H9 (cell line): ENCODE data around the gene ZFAND3. TPM values are rescaled to one million over a fixed set of nuclear protein-coding genes. Genes with fewer than 3 reads are reported as not detected.

ENCODE experiments used
- DNase-seq: peaks from one replicate; pipeline ENCODE4 v3.0.0-alpha.2; 2017
- H2AFZ ChIP-seq: one replicate; pipeline ENCODE4 v1.6.1; 2013; ENCODE audit warnings: mild to moderate bottlenecking, low read length, control low read depth, moderate library complexity
- H2AK5ac ChIP-seq: 2 replicates; pipeline ENCODE4 v1.6.1; 2013; ENCODE audit warnings: low read length, control low read depth, mixed read lengths; ENCODE audit not compliant: insufficient read length
- H2BK120ac ChIP-seq: one replicate; pipeline ENCODE4 v1.6.1; 2013; ENCODE audit warnings: low read depth, mild to moderate bottlenecking, low read length, control low read depth, inconsistent platforms; ENCODE audit not compliant: poor library complexity, severe bottlenecking
- H2BK12ac ChIP-seq: 2 replicates; pipeline ENCODE4 v1.6.1; 2013; ENCODE audit warnings: low read length, control low read depth, mixed read lengths, low read depth; ENCODE audit not compliant: insufficient read length
- H2BK15ac ChIP-seq: 2 replicates; pipeline ENCODE4 v1.6.1; 2013; ENCODE audit warnings: low read depth, low read length, control low read depth
- H2BK20ac ChIP-seq: one replicate; pipeline ENCODE4 v1.6.1; 2013; ENCODE audit warnings: low read depth, mild to moderate bottlenecking, low read length, control low read depth, inconsistent platforms; ENCODE audit not compliant: poor library complexity, severe bottlenecking
- H2BK5ac ChIP-seq: 2 replicates; pipeline ENCODE4 v1.6.1; 2013; ENCODE audit warnings: low read length, control low read depth, mixed read lengths; ENCODE audit not compliant: insufficient read length
- H3K14ac ChIP-seq: 2 replicates; pipeline ENCODE4 v1.6.1; 2013; ENCODE audit warnings: low read length, control low read depth; ENCODE audit not compliant: insufficient read depth
- H3K18ac ChIP-seq: 2 replicates; pipeline ENCODE4 v1.6.1; 2013; ENCODE audit warnings: low read depth, mild to moderate bottlenecking, mixed read lengths, low read length, control low read depth; ENCODE audit not compliant: insufficient read length
- H3K23ac ChIP-seq: 2 replicates; pipeline ENCODE4 v1.6.1; 2013; ENCODE audit warnings: low read length, control low read depth, mixed read lengths, low read depth; ENCODE audit not compliant: insufficient read length
- H3K23me2 ChIP-seq: 2 replicates; pipeline ENCODE4 v1.6.1; 2013; ENCODE audit warnings: low read depth, mild to moderate bottlenecking, mixed read lengths, low read length, control low read depth; ENCODE audit not compliant: insufficient read length, poor library complexity, severe bottlenecking
- H3K27ac ChIP-seq: 2 replicates; pipeline ENCODE4 v1.5.1; 2013; ENCODE audit warnings: low read length, control low read depth, mixed read lengths, low read depth; ENCODE audit not compliant: insufficient read length
- H3K27me3 ChIP-seq: 2 replicates; pipeline ENCODE4 v1.6.1; 2013; ENCODE audit warnings: low read length, control low read depth, inconsistent platforms; ENCODE audit not compliant: insufficient read depth
- H3K4ac ChIP-seq: 2 replicates; pipeline ENCODE4 v1.6.1; 2013; ENCODE audit warnings: low read depth, mild to moderate bottlenecking, control low read depth, inconsistent platforms, low read length, moderate library complexity
- H3K4me1 ChIP-seq: 2 replicates; pipeline ENCODE4 v1.6.1; 2013; ENCODE audit warnings: low read length, control low read depth, inconsistent platforms; ENCODE audit not compliant: insufficient read depth
- H3K4me2 ChIP-seq: 2 replicates; pipeline ENCODE4 v1.6.1; 2013; ENCODE audit warnings: low read length, control low read depth, mixed read lengths; ENCODE audit not compliant: insufficient read length, insufficient read depth
- H3K56ac ChIP-seq: 2 replicates; pipeline ENCODE4 v1.6.1; 2013; ENCODE audit warnings: low read depth, mild to moderate bottlenecking, mixed read lengths, low read length, control low read depth; ENCODE audit not compliant: insufficient read length
- H3K79me1 ChIP-seq: 2 replicates; pipeline ENCODE4 v1.6.1; 2013; ENCODE audit warnings: low read depth, mild to moderate bottlenecking, moderate library complexity, low read length, control low read depth, inconsistent platforms; ENCODE audit not compliant: insufficient read depth, poor library complexity, severe bottlenecking
- H3K79me2 ChIP-seq: 2 replicates; pipeline ENCODE4 v1.6.1; 2013; ENCODE audit warnings: low read length, control low read depth, inconsistent platforms; ENCODE audit not compliant: insufficient read depth
- H3K9ac ChIP-seq: 2 replicates; pipeline ENCODE4 v1.6.1; 2013; ENCODE audit warnings: low read length, control low read depth, mixed read lengths; ENCODE audit not compliant: insufficient read length; ENCODE audit errors: extremely low read depth
- H3K9me3 ChIP-seq: one replicate; pipeline ENCODE4 v1.6.1; 2013; ENCODE audit warnings: low read depth, low read length, inconsistent platforms; ENCODE audit not compliant: control insufficient read depth
- H3T11ph ChIP-seq: one replicate; pipeline ENCODE4 v1.6.1; 2013; ENCODE audit warnings: mild to moderate bottlenecking, low read length, control low read depth, inconsistent platforms
- H4K20me1 ChIP-seq: one replicate; pipeline ENCODE4 v1.6.1; 2013; ENCODE audit not compliant: control insufficient read depth, insufficient read length, insufficient read depth
- H4K5ac ChIP-seq: 2 replicates; pipeline ENCODE4 v1.6.1; 2013; ENCODE audit warnings: low read depth, mild to moderate bottlenecking, mixed read lengths, low read length, control low read depth; ENCODE audit not compliant: insufficient read length
- H4K8ac ChIP-seq: replicated peaks from 2 replicates; pipeline ENCODE4 v1.6.1; 2013; ENCODE audit warnings: low read length, control low read depth, mixed read lengths, low read depth; ENCODE audit not compliant: insufficient read length
- H4K91ac ChIP-seq: 2 replicates; pipeline ENCODE4 v1.6.1; 2013; ENCODE audit warnings: low read depth, mild to moderate bottlenecking, moderate library complexity, mixed read lengths, low read length, control low read depth; ENCODE audit not compliant: insufficient read length
- H3K27ac Mint-ChIP-seq, 3 experiments: 2 replicates in 2 of 3; 3 replicates in 1 of 3; pipeline ENCODE4 v1.8.0; 2020 to 2021; ENCODE audit warnings: mixed read lengths in 3 of 3, mild to moderate bottlenecking in 1 of 3, moderate library complexity in 1 of 3
- H3K27me3 Mint-ChIP-seq: 2 replicates; pipeline ENCODE4 v1.8.0; 2021; ENCODE audit warnings: low read depth, mild to moderate bottlenecking, moderate library complexity, mixed read lengths
- H3K36me3 Mint-ChIP-seq, 3 experiments: 2 replicates in 2 of 3; 3 replicates in 1 of 3; pipeline ENCODE4 v1.8.0; 2020 to 2021; ENCODE audit warnings: low read depth in 3 of 3, mixed read lengths in 3 of 3; ENCODE audit not compliant: insufficient read depth in 1 of 3
- H3K4me1 Mint-ChIP-seq, 2 experiments: 2 replicates each; pipeline ENCODE4 v1.8.0; 2020; ENCODE audit warnings: mixed read lengths in 2 of 2
- H3K4me3 Mint-ChIP-seq, 2 experiments: 2 replicates in 1 of 2; 3 replicates in 1 of 2; pipeline ENCODE4 v1.8.0; 2020 to 2021; ENCODE audit warnings: mild to moderate bottlenecking in 2 of 2, mixed read lengths in 2 of 2, moderate library complexity in 1 of 2
- H3K9me3 Mint-ChIP-seq, 2 experiments: 2 replicates in 1 of 2; 3 replicates in 1 of 2; pipeline ENCODE4 v1.8.0; 2020; ENCODE audit warnings: mild to moderate bottlenecking in 2 of 2, mixed read lengths in 2 of 2, moderate library complexity in 1 of 2
- total RNA-seq: library from RNA; stranded (reverse); gene quantifications from 2 replicates; pipeline ENCODE4 v1.2.1, GENCODE V29; 2021
- TF ChIP-seq, protein P1 (sequence below): fragments of 200-600 bp; sonication (generic); conservative IDR thresholded peaks from 3 replicates; pipeline ENCODE4 v1.8.0; 2021; ENCODE audit warnings: antibody characterized with exemption, mild to moderate bottlenecking

Gene ZFAND3
- total RNA-seq, 1 experiment from 2014 or later = 57.7 TPM

DNA sequence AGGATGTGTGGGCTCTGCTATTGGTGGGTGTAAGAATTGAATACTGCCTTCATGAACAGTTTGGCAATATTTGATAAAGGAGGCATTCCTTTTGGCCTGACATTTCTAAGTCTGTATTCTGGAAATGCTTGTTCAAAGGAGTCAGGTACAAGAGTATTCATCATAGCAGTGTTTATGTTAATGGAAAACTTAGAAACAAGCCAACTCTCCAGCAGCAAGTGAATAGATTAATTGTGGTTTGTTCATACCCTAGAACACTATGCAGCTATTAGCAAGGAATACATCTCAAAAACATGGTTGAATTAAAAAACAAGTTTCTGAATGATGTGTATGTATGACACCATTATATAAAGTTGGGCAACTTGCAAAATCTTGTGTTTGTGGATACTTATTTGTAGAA is 195.8 kb downstream of the ZFAND3 start:
- Histone ChIP-seq H2BK120ac (no peak overlapping the region), H4K91ac (no peak overlapping the region), H4K8ac (no peak overlapping the region), H4K5ac (no peak overlapping the region), H2BK12ac (no peak overlapping the region), H3K27me3 (no peaks in the 10 kb centered on the region), H3K27ac (no peak overlapping the region), H3K9ac (no peak overlapping the region), H3K79me1 (peaks cover 3% of the 10 kb centered on the region), H3K23ac (no peak overlapping the region), H3K4me2 (no peak overlapping the region), H2BK15ac (no peak overlapping the region; the same call in 1 of the 2 replicates), H2AK5ac (no peak overlapping the region), H3K56ac (no peak overlapping the region), H2AFZ (no peak overlapping the region), H3K4me1 (no peaks in the 10 kb centered on the region), H2BK5ac (no peak overlapping the region), H4K20me1 (no peaks in the 10 kb centered on the region), H3K14ac (no peak overlapping the region), H2BK20ac (no peak overlapping the region), H3K9me3 (no peaks in the 10 kb centered on the region), H3K4ac (no peak overlapping the region), H3K79me2 (no peaks in the 10 kb centered on the region), H3K23me2 (no peaks in the 10 kb centered on the region), H3T11ph (no peak overlapping the region), H3K18ac (no peak overlapping the region)
- no peak overlapping the region for H3K4me3 Mint-ChIP-seq
- H3K27me3 Mint-ChIP-seq = no peaks in the 10 kb centered on the region
- H3K36me3 Mint-ChIP-seq = peaks cover 5 to 11% (median 9%) of the 10 kb centered on the region in 3 experiments
- no peak for DNase-seq
- H3K9me3 Mint-ChIP-seq = peaks cover 7 to 10% of the 10 kb centered on the region in 2 experiments; a peak in 4 of 5 replicates
- H3K27ac Mint-ChIP-seq = no peak overlapping the region
- TF ChIP-seq, protein P1, sequence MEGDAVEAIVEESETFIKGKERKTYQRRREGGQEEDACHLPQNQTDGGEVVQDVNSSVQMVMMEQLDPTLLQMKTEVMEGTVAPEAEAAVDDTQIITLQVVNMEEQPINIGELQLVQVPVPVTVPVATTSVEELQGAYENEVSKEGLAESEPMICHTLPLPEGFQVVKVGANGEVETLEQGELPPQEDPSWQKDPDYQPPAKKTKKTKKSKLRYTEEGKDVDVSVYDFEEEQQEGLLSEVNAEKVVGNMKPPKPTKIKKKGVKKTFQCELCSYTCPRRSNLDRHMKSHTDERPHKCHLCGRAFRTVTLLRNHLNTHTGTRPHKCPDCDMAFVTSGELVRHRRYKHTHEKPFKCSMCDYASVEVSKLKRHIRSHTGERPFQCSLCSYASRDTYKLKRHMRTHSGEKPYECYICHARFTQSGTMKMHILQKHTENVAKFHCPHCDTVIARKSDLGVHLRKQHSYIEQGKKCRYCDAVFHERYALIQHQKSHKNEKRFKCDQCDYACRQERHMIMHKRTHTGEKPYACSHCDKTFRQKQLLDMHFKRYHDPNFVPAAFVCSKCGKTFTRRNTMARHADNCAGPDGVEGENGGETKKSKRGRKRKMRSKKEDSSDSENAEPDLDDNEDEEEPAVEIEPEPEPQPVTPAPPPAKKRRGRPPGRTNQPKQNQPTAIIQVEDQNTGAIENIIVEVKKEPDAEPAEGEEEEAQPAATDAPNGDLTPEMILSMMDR = no peak
- no peaks in the 10 kb centered on the region for H3K4me1 Mint-ChIP-seq
